ENCODE results near the gene GRP.
"Not testable (repeated sequence)": the region's sequence is repeated elsewhere in the genome, so short reads cannot be mapped to it uniquely, and the experiment has no call there.

Gene GRP

GRCh38 chr18:59229701-59230443 is 9.9 kb downstream of the GRP start:
- peak; percentile 12 for DNase-seq

- no peak for DNase-seq
Measured at GRCh38 chr18:59231114-59231513, 11.2 kb downstream of the GRP start.

GRCh38 chr18:59231877-59232276 is 11.9 kb downstream of the GRP start:
- DNase-seq = no peak

- no peak for DNase-seq
Measured at GRCh38 chr18:59232309-59233016, 12.5 kb downstream of the GRP start.

- DNase-seq = no peak
Measured at GRCh38 chr18:59233017-59233410, 13.1 kb downstream of the GRP start.

GRCh38 chr18:59238385-59238784 is 18.4 kb downstream of the GRP start:
- no peak for DNase-seq

GRCh38 chr18:59239642-59240041 is 19.7 kb downstream of the GRP start:
- DNase-seq = no peak

- DNase-seq = no peak
Measured at GRCh38 chr18:59242906-59243305, 22.9 kb downstream of the GRP start.

GRCh38 chr18:59246796-59247195 is 26.8 kb downstream of the GRP start:
- DNase-seq = no peak

- peak; percentile 56 for DNase-seq
Measured at GRCh38 chr18:59249199-59249774, 29.3 kb downstream of the GRP start.

GRCh38 chr18:59255491-59255890 is 35.5 kb downstream of the GRP start:
- DNase-seq = not testable (repeated sequence)

- not testable (repeated sequence) for DNase-seq
Measured at GRCh38 chr18:59261842-59262241, 41.9 kb downstream of the GRP start.

- DNase-seq = not testable (repeated sequence)
Measured at GRCh38 chr18:59262243-59262642, 42.3 kb downstream of the GRP start.

- DNase-seq = no peak
Measured at GRCh38 chr18:59263661-59264060, 43.7 kb downstream of the GRP start.

- DNase-seq = no peak
Measured at GRCh38 chr18:59264121-59264571, 44.2 kb downstream of the GRP start.

GRCh38 chr18:59264651-59265245 is 44.8 kb downstream of the GRP start:
- DNase-seq = no peak

GRCh38 chr18:59265246-59265973 is 45.5 kb downstream of the GRP start:
- DNase-seq = peak; percentile 56

- DNase-seq = no peak
Measured at GRCh38 chr18:59265974-59266369, 46.0 kb downstream of the GRP start.

- DNase-seq = no peak
Measured at GRCh38 chr18:59266459-59266858, 46.5 kb downstream of the GRP start.

GRCh38 chr18:59266886-59267502 is 47.0 kb downstream of the GRP start:
- DNase-seq = no peak

- DNase-seq = no peak
Measured at GRCh38 chr18:59267503-59268126, 47.7 kb downstream of the GRP start.
